HG02763 (cell line): ENCODE results near the gene GBGT1.

Source experiments
- ATAC-seq: cut with Tn5 transposase; IDR thresholded peaks from one replicate; pipeline ENCODE4 v1.9.1; 2021; ENCODE audit warnings: mild to moderate bottlenecking, moderate library complexity; ENCODE audit not compliant: unreplicated experiment

Gene GBGT1

DNA sequence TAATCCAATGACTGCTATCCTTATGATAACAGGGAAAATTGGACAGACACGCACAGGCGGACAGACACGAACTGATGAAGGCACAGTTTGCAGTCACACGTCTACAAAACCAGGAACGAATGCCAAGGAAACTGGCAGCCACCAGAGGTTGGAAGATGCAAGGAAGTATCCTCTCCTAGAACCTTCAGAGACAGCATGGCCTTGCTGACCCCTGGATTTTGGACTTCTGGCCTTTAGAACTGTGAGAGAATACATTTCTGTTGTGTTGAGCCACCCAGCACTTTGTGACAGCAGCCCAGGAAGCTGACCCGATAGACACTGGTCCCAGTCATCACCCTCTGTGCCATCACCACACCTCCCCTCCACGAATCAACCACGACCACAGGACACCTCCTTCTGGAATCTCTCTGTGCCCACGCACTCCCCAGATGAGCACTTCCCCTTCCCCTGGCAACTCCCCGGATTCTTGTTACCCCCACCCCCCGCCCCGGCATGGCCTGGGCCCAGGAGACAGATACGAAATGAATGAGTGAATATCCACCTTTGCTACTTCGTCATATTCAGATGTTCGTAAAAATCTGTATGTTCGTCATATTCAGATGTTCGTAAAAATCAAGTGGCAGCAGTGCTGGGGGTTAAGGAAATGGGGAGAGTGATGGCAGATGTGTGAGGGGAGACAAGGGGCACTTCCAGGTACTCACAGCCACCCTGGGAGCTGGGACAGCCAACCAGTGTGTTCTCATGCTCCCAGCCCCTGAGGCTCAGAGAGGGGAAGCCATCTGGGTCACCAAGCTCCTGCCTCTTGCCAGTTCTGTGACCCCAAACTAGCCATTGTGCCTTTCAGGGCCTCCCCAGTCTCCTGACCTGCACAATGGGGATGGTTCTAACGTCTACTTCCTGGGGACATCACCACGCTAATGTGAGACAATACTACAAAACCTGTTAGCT, 18.5 kb downstream of the GBGT1 start:
- no peak for ATAC-seq

DNA sequence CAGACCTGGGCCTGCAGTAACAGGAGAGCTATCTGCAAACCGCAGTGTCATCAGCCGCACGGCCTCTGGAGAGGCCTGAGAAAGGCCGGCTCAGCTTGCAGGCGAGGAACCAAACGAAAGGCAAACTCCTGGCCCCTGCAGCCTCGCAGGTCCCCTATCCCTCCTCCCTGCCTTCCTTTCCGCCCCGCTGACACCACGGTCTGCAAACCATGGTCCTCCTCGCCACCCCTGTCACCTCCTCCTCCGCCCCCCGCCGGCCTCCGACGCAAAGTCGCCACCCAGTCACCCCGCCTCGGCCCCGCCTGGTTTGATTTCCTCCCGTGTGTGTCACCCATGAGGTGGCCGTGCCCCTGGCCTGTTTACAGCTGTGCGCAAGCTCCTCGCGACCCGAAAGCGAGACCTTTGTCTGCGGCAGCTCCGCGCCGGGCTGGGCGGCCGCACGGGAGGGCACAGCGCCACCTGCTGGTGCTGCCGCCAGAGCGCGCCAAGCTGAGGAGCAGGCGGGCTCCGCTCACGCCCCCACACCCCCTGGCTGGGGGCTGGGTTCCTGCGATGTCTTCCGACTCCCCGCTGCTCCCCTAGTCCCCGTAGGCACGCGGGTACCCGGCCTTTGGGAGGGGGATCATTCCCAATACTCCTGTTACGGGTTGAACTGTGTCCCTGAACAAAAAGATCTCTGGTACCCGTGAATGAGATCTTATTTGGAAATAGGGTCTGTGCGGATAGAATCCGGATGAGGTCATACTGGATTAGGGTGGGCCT, 19.4 kb downstream of the GBGT1 start:
- peak; percentile 35 for ATAC-seq

DNA sequence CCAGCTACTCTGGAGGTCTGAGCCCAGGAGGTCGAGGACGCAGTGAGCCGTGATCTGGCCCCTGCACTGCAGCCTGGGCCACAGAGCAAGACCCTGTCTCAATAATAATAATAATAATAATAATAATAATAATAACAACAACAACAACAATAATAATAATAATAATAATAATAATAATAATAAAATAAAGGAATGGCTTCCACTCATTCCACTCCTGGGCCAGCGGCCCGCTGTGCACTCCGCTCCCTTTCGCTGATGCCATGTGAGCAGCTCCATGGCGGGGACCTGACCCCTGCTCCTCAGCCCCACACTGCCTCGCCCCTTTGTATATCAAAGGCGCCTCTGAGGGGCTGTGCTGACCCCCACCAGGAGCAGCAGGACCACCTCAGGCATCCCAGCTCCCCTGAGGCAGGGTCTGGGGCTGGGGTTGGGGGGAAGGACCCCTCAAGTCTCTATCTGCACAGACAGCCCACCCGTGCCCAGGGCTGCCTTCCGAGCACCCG, 20.0 kb downstream of the GBGT1 start:
- ATAC-seq: no peak

DNA sequence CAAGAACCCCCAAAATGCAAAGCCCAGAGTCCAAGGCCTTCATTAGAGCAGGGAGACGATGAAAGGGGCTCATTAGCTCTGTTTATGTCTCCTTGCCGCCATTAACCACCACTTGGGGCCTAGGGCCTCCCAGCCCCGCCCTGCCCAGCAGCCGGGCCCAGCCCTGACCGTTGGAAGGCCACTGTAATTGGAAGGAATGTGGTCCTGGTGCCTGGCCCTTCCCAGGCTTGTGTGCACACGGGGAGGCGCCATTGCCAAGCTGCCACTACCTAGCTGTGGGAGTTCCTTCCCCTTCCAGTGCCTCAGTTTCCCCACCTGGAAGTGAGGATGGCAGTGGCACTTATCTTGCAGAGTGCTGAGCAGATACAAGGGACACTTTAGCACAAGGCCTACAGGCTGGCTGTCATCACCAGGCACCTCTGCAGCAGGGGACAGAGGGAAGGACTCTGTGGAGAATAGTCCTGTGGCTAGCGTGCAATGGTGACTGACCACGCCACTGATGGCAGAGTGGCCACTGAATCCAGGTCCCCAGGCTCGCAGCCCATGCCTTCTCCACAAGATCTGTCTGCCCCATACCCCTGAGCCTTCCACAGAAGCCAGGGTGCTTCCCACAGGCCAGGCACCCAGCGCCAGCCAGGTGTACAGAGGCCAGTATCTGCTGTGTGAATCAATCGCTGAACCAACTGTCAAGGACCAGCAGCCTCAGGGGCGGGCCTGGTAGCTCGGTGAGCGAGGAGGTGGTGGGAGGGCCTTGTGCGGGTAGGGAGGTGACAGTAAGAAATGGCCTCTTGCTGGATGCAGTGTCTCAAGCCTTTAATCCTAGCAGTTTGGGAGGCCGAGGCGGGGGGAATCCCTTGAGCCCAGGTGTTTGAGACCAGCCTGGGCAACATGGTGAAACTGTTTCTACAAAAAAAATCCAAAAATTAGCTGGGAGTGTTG, 20.8 kb downstream of the GBGT1 start:
- no peak for ATAC-seq

DNA sequence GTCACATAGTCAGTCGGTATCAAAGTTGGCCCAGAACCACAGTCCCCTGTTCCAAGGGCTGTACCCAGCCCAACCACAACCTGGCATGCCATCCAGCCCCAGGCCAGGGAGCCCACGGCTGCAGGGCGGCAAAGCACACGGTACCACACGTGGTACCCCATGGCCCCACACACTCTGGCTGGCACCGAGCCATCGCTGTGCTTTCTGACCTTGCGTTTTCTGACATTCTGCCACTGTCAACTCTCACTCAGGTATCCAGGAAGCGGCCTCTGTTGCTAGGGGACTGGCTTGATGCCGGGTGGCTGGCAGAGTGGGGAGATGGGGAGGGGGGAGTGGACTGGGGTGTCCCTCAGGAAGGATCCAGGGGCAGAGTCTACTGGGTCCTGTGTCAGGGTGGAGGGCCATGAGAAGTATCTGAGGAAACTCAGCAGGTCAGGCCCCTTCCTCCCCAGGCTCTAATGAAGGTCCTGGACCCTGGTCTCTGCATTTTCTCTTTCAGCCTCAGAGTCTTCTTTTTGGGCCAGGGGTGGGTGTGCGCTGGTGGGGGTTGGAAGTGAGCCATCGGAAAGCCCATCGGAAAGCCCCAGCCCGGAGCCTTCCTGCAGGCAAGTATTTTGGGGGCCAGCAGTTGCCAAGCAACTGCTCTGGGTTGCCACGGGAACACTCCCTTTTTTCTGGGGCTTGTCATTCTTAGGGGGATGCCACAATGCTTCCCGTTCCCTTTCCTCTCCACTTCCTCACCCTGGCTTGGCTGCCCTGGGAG, 21.7 kb downstream of the GBGT1 start:
- no peak for ATAC-seq

DNA sequence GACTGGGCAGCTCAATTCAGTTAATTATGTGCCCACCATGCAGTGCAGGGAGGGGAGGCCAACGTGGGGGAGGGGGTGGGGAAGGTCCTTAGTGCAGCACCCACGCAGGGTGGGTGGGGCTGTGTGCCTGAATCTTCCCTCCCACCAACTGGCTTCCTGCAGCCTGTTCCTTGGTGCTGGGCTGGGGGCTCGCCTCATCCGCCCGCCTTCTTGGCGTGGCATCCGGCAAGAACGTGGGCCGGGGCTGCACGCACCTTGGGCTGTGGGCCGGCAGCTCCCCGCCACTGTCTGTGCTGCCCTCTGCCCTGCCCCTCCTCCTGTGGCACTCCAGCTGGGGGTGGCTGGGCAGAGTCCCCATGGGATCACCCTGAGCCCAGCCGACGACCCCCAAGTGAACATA, 23.1 kb downstream of the GBGT1 start:
- no peak for ATAC-seq

DNA sequence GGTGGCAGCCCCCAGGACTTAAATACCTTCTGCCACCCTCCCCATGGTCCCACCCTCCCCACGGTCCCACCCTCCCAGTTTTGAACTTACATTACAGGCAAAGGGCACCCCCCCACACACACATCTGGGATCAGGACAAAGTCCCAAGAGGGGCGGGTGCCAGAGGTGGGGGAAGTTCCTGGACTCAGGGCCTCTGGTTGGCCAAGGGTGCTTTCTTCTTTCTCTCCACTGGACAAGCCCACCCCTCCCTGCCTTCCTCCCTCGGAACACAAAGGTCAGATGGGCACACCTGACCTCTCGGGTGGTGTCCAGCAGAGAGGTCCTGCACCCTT, 23.6 kb downstream of the GBGT1 start:
- ATAC-seq: no peak

DNA sequence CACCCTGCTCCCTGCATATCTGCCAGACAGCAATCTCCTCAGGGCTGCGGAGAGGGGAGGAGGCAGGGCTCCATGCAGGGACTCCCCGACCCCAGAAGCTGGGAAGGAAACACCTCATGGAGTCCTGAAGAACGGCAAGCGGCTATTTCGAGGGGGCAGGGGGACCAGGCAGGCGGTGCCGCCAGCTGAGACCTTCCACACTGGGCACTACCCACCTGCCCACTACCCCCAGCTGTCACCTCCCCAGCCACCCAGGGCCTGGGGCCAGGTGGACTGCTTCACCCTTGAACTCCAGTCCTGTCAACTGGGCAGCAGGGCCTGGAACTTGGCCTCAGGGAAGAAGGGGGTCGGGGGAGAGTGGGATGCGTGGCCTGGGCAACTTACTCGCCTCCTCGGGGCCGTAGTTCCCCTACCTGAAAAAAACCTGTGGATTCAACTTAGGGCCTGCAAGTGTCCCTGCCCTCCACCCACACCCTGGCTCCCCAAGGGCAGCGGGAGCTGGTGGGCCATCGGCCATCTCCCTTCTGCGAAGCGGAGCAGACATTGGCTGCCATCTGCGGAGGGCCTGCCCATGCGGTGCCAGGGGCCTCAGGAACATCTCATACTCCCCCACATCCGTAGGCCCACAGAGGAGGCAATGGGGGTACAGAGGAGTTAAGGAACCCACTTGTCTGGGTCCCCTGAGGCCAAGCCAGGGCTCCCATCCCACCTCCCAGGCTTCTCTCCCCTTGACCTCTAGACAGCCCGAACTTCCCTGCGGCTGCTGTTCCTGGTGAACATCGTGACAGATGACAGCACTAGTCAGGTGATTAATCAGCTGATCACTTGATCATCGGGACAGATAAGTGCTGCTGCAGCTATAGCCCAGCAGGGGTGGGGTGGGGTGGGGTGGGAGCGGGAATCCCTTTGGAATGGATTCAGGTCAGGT, 24.2 kb downstream of the GBGT1 start:
- ATAC-seq: no peak

DNA sequence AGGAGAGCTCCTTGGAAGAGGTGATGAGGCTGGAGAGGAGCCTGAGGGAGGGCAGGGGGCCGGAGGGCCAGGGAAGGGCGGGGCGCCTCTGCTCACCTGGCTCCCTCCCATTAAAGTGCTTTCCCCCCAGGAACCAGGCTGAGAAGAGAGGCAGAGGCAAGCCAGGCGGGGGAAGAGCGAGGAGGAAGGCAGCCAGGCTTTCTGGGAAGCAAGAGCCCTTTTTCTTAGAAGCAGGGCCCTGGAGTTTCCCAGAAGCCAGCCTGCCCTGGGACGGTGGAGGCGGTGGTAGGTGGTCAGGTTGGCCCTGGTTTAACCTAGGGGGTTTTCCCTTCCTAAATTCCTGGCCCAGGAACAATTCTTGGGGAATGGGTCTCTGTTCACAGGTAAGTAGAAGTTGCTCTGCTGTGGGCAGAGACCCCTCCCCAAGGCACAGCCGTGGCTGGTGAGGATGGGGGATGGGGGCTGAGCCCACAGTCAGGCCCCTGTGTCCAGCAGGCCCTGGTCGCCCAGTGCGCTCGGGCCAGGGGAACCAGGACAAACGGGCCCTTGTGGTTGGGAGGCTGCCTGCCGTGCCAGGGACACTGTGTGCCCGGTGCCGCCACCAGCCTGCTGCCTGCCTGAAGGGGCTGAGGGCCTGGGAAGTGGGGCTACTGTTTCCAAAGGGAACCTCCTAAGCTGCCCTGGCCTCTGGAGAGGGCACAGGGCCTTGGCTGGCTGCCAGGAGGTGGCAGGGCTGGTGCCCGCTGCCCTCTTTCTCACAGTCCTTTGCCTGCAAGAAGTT, 26.1 kb downstream of the GBGT1 start:
- no peak for ATAC-seq

DNA sequence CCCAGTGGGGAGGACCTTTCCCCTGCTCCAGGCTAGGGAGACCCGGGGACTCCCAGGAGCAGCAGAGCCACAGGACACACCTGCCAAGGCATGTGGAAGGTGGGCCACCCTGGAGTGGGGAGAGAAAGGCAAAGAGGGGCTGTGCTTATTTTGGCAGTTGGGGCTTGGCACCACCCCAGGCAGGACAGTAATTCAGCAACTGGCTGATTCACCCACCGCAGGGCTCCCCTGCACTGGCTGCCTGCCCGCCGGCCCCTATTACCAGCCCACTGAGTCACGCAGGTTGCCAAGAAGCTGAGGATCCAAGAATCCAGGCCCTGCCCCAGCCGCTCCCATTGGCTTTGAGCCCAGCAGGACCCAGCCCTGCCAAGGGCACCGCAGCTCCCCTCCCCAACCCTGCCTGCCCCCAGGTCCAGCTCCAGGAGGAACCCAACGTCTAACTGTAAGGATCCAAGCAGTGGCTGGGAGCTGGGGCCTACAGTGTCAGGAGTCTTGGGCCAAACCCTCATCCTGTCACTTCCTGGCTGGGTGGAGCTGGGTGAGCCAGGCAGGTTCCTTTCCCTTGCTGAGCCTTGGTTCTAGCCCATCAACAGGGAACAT, 28.5 kb downstream of the GBGT1 start:
- ATAC-seq: no peak

DNA sequence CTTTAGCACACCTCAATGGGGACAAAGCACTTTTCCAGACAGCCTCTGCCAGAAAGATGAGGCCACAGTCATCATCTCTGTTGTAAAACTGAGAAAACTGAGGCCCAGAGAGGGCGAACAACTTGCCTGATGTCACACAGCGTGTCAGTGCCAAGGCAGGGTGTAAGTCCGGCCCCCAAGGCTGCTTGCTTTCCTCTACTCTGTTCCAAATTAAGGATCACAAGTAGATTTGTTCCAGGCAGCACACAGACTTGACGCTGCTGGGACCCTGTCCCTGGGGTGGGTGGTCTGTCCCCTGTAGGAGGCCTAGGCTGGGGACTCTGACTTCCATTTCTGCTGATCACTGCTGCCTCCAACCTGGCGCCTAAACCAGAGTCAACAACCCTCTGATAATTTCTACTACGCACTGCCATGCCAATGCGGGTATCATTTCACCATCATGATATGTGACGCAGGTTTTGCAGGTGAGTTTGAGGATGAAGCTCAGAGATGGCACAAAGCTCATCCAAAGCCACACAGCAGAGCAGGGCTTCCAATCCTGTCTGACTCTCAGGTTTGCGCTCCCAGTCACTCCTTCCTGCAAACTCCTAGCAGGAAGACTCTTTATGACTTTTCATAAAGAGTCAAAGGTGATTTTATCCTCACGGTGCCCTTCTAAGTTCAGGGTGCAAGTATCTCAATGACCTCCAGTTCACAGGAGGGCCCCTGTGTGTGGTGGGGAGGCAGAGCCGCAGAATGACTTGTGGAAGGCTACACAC, 29.1 kb downstream of the GBGT1 start:
- ATAC-seq: no peak

DNA sequence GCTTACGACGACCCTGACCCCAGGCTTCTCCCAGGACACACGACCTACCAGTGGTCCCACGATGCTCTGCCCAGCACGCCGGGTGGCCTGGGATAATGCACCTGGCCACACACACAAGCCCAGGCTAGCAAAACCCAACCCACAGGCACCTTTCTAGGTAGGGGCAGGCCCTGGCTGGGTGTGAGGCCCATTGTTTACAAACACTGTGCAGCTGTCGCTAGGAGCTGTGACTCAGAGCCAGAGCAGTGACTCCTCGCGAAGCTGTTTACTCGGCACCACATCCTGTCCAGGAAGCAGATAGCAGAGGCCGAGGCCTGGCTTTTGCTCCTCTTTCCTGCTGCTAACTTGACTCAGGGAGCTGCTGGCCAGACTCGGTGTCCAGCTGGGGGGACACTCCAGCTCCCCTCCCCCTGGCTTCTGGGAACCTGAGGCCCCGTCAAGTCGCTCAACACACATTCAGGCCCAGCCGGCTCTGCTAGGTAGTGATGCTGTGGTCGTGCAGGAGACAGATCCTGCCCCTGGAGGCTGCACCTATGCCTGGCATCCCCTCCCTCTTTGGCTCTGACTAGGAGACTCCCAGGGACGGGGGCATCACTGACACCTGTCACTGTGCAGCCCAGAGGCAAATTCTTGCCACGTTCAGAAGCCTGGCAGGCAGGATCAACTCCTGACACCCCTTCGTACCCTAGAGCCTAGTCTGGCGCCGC, 29.9 kb downstream of the GBGT1 start:
- ATAC-seq: peak; percentile 88

DNA sequence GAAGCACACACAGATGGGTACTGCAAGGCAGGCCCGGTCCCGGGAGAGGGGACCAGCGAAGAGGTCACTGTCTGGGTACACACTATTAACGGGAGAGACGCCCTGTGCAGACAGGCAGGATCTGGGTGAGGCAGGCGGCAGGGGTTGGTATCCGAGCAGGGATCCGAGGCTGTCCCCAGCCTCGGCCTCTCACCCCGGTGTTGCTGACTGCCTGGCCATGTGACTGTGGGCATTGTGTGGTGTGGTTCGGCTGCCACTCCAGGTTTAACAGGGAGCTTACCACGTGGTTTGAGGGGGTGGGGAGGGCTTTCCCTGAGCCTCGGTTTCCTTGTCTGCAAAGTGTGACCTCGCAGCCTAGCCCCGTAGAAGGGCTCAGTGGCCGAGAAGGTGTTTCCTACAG, 31.5 kb downstream of the GBGT1 start:
- ATAC-seq: no peak

DNA sequence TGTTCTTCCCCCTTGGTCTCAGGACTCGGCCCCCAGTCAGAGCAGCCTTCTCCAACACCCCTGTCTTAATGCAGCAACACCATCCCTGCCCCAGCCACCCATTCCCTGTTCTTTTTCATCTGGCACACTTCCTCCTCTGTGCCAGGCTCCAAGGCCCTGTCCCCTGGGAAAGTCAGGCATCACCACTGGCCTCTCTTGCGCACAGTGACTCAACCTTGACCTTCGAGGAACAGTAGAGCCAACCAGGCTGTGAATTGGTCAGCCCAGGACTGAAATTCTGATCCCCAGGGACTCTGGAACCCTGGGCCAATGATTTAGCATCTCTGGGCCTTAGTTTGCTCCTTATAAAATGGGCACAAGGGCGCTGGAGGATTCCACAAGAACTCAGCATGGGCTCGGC, 32.2 kb downstream of the GBGT1 start:
- no peak for ATAC-seq

DNA sequence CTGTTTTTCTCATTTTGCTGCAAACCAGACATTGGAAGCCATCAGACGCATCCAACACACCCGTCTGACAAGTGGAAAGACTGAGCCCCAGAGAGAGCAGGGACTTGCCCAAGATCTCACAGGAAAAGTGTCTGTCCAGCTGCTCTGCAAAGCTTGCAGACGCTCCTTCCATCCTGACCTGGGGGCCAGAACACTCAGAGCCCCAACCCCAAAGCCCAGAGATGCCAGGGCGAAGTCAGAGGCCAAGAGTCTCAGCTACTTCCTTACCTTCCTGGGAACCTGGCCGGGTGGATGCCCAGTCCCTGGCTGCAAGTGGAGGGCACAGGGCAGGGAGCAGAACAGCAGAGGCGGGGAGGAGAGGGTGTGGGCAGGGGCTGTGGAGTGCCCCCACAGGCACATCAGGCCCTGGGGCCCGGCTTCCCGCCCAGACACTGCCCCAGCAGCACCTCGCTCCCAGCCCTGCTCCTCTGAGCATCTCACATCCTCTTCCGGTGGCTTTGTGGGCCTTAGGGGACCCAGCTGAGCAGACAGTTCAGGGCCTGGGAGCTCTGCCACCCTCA, 32.9 kb downstream of the GBGT1 start:
- no peak for ATAC-seq
